Measurements from ENCODE around the gene SUSD6. TPM values are rescaled to one million over a fixed set of nuclear protein-coding genes. Genes with fewer than 3 reads are reported as not detected.

SUSD6 gene
- total and polyA plus RNA-seq, 2 experiments from 2014 or later: 2.8 to 3.4 TPM

DNA sequence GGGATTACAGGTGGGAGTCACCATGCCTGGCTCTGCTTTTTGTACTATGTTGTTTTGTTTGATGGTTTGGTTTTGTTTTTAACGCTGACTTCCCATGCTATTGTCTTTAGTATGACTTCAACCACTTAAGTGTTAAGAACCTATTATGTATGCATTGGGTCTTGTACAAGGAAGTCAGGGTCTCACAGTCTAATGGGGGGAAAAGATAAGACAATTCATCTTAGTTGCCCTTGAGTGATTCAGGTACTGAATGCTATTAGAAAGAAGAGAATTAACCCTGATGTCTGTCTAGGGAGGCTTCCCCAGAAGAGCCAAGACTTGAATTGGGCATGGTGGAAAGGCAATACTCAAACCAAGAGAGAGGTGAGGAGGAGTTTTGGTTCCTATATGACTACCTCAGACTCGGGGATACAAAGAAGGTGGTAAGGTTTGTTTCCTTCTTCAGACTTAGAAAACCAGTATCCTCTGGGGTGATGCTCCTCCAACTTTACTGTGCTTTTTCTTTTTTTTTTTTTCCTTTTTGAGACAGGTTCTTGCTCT lies 64.6 kb downstream of the SUSD6 start (continued):
- no peak for TF ChIP-seq EZH2phosphoT487 (IDR thresholded peaks at IDR 0.05; ENCODE audit: unreplicated experiment)
- no peak for TF ChIP-seq NANOG (IDR thresholded peaks at IDR 0.05; ENCODE audit: borderline replicate concordance)
- TF ChIP-seq JUNB (IDR thresholded peaks at IDR 0.05; ENCODE audit: unreplicated experiment): no peak
- TF ChIP-seq EZH2 (IDR thresholded peaks at IDR 0.05; ENCODE audit: low read depth, unreplicated experiment): no peak

DNA sequence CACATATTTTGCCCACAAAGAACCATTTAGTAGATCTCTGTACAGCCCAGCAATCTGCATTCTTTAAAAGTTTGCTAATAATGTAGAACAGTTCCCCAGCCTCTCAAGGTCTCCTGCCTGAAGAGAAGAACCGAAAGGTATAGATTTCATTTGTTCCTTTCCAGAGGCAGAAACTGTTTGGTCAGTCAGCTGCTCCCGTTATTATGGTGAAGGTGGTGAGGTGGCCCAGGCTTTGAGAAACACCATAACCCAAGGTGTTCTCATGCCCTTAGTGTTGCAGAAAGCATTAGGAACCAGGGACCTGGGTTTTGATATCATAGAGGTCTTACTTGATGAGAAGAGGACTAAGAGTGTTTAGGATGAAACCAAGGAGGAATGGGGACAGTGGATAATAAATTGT lies 65.3 kb downstream of the SUSD6 start:
- Mint-ChIP-seq H3K4me1 (peaks cover 20% of the 10 kb centered on the region), H3K36me3 (ENCODE audit: low read depth) (no peaks in the 10 kb centered on the region), H3K4me3 (no peak overlapping the region), H3K27me3 (ENCODE audit: insufficient read depth, low read depth, poor library complexity) (no peaks in the 10 kb centered on the region), H3K9me3 (no peaks in the 10 kb centered on the region), H3K27ac (no peak overlapping the region)
- no peak for DNase-seq (ENCODE audit: low spot score)
- Histone ChIP-seq H3K79me2 (replicated peaks; ENCODE audit: insufficient read depth) (no peaks in the 10 kb centered on the region), H4K20me1 (replicated peaks; ENCODE audit: insufficient read depth) (no peaks in the 10 kb centered on the region), H3F3A (replicated peaks; ENCODE audit: low read depth) (no peaks in the 10 kb centered on the region), H3K4me1 (ENCODE audit: insufficient read depth) (no peaks in the 10 kb centered on the region), H3K4me2 (no peak overlapping the region), H3K36me3 (ENCODE audit: insufficient read depth) (no peaks in the 10 kb centered on the region), H3K9me2 (ENCODE audit: insufficient read depth) (0 out of 2 replicates have a peak, but pooled peaks cover 5% of the 10 kb centered on the region), H3K27ac (ENCODE audit: low read depth) (no peak overlapping the region), H3K4me3 (no peak overlapping the region), H3K27me3 (ENCODE audit: insufficient read depth) (no peaks in the 10 kb centered on the region), H2AFZ (no peak overlapping the region)
- no peak for TF ChIP-seq STAT1 (IDR thresholded peaks at IDR 0.05; ENCODE audit: unreplicated experiment)
- TF ChIP-seq, protein P1, sequence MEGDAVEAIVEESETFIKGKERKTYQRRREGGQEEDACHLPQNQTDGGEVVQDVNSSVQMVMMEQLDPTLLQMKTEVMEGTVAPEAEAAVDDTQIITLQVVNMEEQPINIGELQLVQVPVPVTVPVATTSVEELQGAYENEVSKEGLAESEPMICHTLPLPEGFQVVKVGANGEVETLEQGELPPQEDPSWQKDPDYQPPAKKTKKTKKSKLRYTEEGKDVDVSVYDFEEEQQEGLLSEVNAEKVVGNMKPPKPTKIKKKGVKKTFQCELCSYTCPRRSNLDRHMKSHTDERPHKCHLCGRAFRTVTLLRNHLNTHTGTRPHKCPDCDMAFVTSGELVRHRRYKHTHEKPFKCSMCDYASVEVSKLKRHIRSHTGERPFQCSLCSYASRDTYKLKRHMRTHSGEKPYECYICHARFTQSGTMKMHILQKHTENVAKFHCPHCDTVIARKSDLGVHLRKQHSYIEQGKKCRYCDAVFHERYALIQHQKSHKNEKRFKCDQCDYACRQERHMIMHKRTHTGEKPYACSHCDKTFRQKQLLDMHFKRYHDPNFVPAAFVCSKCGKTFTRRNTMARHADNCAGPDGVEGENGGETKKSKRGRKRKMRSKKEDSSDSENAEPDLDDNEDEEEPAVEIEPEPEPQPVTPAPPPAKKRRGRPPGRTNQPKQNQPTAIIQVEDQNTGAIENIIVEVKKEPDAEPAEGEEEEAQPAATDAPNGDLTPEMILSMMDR (conservative IDR thresholded peaks at IDR 0.05; ENCODE audit: low read depth in 2 of 2): no peak
- TF ChIP-seq NANOG (IDR thresholded peaks at IDR 0.05; ENCODE audit: borderline replicate concordance): no peak
- no peak for TF ChIP-seq CREB1 (CRISPR knock-in tag; IDR thresholded peaks at IDR 0.05; ENCODE audit: low read depth)
- TF ChIP-seq POLR2AphosphoS5 (IDR thresholded peaks at IDR 0.05; ENCODE audit: low read depth): no peak
- no peak for TF ChIP-seq EZH2 (IDR thresholded peaks at IDR 0.05; ENCODE audit: low read depth, unreplicated experiment)
- no peak for TF ChIP-seq ZNF114 (CRISPR knock-in tag; IDR thresholded peaks at IDR 0.05)
- TF ChIP-seq EZH2phosphoT487 (IDR thresholded peaks at IDR 0.05; ENCODE audit: unreplicated experiment): no peak
- TF ChIP-seq, protein P2, sequence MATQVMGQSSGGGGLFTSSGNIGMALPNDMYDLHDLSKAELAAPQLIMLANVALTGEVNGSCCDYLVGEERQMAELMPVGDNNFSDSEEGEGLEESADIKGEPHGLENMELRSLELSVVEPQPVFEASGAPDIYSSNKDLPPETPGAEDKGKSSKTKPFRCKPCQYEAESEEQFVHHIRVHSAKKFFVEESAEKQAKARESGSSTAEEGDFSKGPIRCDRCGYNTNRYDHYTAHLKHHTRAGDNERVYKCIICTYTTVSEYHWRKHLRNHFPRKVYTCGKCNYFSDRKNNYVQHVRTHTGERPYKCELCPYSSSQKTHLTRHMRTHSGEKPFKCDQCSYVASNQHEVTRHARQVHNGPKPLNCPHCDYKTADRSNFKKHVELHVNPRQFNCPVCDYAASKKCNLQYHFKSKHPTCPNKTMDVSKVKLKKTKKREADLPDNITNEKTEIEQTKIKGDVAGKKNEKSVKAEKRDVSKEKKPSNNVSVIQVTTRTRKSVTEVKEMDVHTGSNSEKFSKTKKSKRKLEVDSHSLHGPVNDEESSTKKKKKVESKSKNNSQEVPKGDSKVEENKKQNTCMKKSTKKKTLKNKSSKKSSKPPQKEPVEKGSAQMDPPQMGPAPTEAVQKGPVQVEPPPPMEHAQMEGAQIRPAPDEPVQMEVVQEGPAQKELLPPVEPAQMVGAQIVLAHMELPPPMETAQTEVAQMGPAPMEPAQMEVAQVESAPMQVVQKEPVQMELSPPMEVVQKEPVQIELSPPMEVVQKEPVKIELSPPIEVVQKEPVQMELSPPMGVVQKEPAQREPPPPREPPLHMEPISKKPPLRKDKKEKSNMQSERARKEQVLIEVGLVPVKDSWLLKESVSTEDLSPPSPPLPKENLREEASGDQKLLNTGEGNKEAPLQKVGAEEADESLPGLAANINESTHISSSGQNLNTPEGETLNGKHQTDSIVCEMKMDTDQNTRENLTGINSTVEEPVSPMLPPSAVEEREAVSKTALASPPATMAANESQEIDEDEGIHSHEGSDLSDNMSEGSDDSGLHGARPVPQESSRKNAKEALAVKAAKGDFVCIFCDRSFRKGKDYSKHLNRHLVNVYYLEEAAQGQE (IDR thresholded peaks at IDR 0.05; ENCODE audit: unreplicated experiment): no peak
- TF ChIP-seq, protein P3, sequence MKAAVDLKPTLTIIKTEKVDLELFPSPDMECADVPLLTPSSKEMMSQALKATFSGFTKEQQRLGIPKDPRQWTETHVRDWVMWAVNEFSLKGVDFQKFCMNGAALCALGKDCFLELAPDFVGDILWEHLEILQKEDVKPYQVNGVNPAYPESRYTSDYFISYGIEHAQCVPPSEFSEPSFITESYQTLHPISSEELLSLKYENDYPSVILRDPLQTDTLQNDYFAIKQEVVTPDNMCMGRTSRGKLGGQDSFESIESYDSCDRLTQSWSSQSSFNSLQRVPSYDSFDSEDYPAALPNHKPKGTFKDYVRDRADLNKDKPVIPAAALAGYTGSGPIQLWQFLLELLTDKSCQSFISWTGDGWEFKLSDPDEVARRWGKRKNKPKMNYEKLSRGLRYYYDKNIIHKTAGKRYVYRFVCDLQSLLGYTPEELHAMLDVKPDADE (IDR thresholded peaks at IDR 0.05): no peak
- TF ChIP-seq, protein P4, sequence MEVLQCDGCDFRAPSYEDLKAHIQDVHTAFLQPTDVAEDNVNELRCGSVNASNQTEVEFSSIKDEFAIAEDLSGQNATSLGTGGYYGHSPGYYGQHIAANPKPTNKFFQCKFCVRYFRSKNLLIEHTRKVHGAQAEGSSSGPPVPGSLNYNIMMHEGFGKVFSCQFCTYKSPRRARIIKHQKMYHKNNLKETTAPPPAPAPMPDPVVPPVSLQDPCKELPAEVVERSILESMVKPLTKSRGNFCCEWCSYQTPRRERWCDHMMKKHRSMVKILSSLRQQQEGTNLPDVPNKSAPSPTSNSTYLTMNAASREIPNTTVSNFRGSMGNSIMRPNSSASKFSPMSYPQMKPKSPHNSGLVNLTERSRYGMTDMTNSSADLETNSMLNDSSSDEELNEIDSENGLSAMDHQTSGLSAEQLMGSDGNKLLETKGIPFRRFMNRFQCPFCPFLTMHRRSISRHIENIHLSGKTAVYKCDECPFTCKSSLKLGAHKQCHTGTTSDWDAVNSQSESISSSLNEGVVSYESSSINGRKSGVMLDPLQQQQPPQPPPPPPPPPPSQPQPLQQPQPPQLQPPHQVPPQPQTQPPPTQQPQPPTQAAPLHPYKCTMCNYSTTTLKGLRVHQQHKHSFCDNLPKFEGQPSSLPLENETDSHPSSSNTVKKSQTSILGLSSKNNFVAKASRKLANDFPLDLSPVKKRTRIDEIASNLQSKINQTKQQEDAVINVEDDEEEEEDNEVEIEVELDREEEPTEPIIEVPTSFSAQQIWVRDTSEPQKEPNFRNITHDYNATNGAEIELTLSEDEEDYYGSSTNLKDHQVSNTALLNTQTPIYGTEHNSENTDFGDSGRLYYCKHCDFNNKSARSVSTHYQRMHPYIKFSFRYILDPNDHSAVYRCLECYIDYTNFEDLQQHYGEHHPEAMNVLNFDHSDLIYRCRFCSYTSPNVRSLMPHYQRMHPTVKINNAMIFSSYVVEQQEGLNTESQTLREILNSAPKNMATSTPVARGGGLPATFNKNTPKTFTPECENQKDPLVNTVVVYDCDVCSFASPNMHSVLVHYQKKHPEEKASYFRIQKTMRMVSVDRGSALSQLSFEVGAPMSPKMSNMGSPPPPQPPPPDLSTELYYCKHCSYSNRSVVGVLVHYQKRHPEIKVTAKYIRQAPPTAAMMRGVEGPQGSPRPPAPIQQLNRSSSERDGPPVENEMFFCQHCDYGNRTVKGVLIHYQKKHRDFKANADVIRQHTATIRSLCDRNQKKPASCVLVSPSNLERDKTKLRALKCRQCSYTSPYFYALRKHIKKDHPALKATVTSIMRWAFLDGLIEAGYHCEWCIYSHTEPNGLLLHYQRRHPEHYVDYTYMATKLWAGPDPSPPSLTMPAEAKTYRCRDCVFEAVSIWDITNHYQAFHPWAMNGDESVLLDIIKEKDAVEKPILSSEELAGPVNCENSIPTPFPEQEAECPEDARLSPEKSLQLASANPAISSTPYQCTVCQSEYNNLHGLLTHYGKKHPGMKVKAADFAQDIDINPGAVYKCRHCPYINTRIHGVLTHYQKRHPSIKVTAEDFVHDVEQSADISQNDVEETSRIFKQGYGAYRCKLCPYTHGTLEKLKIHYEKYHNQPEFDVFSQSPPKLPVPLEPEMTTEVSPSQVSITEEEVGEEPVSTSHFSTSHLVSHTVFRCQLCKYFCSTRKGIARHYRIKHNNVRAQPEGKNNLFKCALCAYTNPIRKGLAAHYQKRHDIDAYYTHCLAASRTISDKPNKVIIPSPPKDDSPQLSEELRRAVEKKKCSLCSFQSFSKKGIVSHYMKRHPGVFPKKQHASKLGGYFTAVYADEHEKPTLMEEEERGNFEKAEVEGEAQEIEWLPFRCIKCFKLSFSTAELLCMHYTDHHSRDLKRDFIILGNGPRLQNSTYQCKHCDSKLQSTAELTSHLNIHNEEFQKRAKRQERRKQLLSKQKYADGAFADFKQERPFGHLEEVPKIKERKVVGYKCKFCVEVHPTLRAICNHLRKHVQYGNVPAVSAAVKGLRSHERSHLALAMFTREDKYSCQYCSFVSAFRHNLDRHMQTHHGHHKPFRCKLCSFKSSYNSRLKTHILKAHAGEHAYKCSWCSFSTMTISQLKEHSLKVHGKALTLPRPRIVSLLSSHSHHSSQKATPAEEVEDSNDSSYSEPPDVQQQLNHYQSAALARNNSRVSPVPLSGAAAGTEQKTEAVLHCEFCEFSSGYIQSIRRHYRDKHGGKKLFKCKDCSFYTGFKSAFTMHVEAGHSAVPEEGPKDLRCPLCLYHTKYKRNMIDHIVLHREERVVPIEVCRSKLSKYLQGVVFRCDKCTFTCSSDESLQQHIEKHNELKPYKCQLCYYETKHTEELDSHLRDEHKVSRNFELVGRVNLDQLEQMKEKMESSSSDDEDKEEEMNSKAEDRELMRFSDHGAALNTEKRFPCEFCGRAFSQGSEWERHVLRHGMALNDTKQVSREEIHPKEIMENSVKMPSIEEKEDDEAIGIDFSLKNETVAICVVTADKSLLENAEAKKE (CRISPR knock-in tag; IDR thresholded peaks at IDR 0.05): no peak
- no peak for ATAC-seq

All from GM23338 (cell line).